Activated naive CD4-positive, alpha-beta T cell treated with anti-CD3 and anti-CD28 coated beads, Interleukin-2, amount 10 ng/mL, durations not matched to agents 7 days and 5 days (primary cell): ENCODE measurements around the gene SPRY2.

ENCODE experiments used
- CTCF ChIA-PET: fragments of 350-600 bp; sonication (Branson Sonifier 250); formaldehyde crosslinking; loops from one replicate; lab custom pipeline; 2021; ENCODE audit warnings: antibody characterized with exemption; lab: Charles Lee
- DNase-seq: peaks from one replicate; pipeline ENCODE4 v3.0.0-alpha.2; 2020
- H3K27ac Mint-ChIP-seq: one replicate; pipeline ENCODE4 v1.8.0; 2021; ENCODE audit warnings: mild to moderate bottlenecking, moderate library complexity, mixed read lengths
- H3K27me3 Mint-ChIP-seq: one replicate; pipeline ENCODE4 v1.8.0; 2021; ENCODE audit warnings: mild to moderate bottlenecking, mixed read lengths
- H3K36me3 Mint-ChIP-seq: one replicate; pipeline ENCODE4 v1.8.0; 2021; ENCODE audit warnings: mixed read lengths
- H3K4me1 Mint-ChIP-seq: one replicate; pipeline ENCODE4 v1.8.0; 2021; ENCODE audit warnings: mixed read lengths
- H3K4me3 Mint-ChIP-seq: one replicate; pipeline ENCODE4 v1.8.0; 2021; ENCODE audit warnings: mild to moderate bottlenecking, moderate library complexity, mixed read lengths
- H3K9me3 Mint-ChIP-seq: one replicate; pipeline ENCODE4 v1.8.0; 2021; ENCODE audit warnings: mixed read lengths

The SPRY2 gene

DNA sequence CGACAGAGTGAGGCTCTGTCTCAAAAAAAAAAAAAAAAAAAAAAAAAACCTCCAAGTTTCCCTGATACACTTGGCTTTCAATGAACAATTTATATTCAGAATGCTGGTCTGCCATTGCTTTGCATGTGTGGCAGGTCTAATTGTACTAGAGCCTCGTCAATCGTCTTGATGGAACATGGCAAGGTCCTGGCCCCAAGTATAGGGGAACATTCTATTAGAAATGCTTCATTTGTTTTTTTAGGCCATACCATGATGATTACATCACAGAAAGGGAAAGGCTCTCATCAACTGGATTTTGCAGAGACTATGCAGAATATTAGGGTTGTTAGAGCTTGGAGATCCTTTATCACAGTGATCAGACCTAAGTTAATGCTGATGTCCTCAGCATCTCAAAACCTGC, 28.0 kb downstream of the SPRY2 start:
- Mint-ChIP-seq H3K4me3 (no peak overlapping the region), H3K27me3 (no peaks in the 10 kb centered on the region), H3K27ac (no peak overlapping the region), H3K9me3 (no peaks in the 10 kb centered on the region), H3K36me3 (no peaks in the 10 kb centered on the region), H3K4me1 (no peaks in the 10 kb centered on the region)
- CTCF ChIA-PET: no interaction called here
- DNase-seq: no peak

DNA sequence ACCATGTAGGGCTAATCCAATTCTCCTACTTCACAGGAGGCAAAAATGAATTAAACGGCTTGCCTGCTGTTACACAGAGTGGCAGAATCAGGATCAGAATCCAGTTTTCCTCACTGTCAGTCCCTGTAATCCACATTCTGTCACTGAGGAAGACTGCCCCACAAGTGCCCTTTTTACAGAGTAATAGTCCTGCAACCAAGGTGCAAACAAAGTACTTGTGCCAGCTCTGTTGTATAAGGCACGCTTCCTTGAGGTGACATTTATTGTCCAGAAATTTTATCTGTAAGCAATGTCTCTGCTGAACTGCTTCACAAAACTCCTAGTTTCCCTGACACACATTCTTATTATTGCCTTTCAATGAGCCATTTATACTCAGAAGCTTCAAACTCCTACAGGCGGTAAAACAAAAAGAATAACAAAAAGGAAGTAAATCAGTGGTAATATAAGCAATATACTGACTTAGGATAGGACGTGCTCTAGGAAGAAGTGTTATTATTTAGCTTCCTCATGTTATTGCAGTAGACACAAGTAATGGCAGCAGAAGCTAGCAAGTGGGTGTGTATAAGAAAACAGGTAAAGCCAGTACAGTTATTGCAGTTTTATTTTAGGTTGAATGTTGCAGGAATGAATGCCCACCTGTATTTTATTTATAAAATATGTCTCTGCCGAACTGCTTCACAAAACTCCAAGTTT, 28.8 kb downstream of the SPRY2 start:
- Mint-ChIP-seq H3K27ac (no peak overlapping the region), H3K27me3 (no peaks in the 10 kb centered on the region), H3K36me3 (no peaks in the 10 kb centered on the region), H3K4me3 (no peak overlapping the region), H3K4me1 (no peaks in the 10 kb centered on the region), H3K9me3 (no peaks in the 10 kb centered on the region)
- no peak for DNase-seq
- CTCF ChIA-PET: no interaction called here

DNA sequence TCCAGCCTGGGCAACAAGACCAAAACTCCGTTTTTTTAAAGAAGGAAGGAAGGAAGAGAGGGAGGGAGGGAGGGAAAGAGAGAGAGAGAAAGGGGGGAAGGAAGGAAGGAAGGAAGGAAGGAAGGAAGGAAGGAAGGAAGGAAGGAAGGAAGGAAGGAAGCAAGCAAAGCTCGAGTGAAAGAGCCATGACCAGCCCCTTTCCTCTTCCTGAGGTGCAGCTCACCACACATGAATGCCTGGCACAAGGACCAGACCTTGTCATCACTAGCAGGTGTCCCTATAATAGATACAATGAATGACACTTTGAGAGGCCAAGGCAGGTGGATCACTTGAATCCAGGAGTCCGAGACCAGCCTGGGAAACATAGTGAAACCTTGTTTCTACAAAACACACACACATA, 31.0 kb downstream of the SPRY2 start:
- H3K36me3 Mint-ChIP-seq: no peaks in the 10 kb centered on the region
- H3K9me3 Mint-ChIP-seq: no peaks in the 10 kb centered on the region
- no peak overlapping the region for H3K4me3 Mint-ChIP-seq
- H3K27me3 Mint-ChIP-seq: no peaks in the 10 kb centered on the region
- CTCF ChIA-PET: no interaction called here
- no peaks in the 10 kb centered on the region for H3K4me1 Mint-ChIP-seq
- no peak overlapping the region for H3K27ac Mint-ChIP-seq
- no peak for DNase-seq

DNA sequence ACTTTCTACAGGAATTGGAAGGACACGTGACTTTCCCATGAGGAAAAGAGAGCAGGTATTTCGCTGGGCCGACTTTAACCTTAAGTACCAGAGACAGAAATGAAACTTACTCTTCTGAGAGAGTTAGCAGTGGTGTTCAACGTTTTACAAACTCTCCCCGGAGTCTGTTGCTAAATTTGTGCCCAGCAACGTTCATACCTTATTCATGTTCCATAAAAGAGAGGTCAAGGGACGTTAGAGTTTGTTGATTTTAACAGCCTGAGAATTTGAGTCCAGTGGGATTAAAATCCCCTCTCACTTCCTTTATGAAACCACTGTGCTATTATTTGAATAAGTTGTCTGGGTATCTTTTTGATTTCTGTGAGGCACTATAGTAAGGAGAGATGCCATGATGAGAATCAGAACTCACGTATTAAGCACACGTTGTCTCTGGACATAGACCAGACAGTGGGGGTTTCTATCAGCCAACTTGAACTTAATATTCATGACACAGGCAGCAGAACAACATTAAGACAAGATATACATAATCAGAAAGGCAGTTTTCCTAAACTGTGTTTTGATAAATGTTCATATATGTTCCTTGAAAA, 33.4 kb downstream of the SPRY2 start:
- Mint-ChIP-seq H3K4me1 (no peaks in the 10 kb centered on the region), H3K9me3 (peaks cover 5% of the 10 kb centered on the region), H3K36me3 (no peaks in the 10 kb centered on the region), H3K4me3 (no peak overlapping the region), H3K27me3 (no peaks in the 10 kb centered on the region), H3K27ac (no peak overlapping the region)
- CTCF ChIA-PET: no interaction called here
- DNase-seq: no peak

DNA sequence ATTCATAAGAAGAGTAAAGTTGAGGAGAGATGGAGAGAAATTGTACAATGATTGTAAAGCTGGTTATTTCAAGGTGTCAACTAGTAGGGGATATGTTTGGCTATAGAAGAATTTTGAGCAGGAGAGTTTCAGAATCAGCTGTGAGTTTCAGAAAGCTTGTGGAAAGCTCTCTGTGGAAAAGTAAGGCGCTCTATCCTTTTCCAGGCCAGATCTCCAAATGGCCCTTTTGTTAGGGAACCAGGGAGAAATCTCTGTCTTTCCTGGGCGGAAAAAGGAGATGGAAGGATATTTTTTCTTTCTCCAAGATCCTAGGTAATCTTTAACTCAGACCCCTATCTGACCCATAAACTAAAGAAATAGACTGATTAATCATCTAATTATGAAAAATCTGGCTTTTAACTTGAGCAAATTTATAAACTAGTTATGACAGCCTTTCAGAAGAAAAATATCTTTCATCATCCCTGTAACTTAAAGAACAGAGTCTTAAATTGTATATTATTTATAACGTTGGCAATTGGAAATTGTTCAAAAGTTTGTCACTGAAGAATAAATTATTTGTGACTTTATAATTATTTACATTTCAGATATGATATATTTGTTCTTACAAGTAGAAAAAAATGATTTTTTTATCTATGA, 34.5 kb downstream of the SPRY2 start:
- H3K9me3 Mint-ChIP-seq: peaks cover 5% of the 10 kb centered on the region
- no peak overlapping the region for H3K27ac Mint-ChIP-seq
- H3K27me3 Mint-ChIP-seq: no peaks in the 10 kb centered on the region

DNA sequence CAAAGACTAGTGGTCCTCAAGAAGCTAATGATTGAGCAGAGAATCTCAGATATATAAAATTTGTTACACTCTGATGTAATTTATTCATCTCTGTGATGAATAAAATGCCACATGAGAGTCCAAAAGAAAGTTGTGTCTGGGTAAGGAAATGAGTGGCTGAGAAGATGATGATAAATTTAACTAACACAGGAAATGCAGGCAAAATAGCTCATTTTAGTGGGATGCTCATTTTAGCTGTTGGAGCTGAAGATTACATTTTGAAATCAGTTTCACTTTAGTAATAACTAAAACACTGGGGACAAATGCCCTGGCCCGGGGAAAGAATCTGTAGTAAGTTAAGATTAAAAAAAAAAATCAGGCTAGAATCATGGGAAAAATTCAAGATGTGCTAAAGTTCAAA, 35.2 kb downstream of the SPRY2 start:
- no peak overlapping the region for H3K4me3 Mint-ChIP-seq
- no peaks in the 10 kb centered on the region for H3K4me1 Mint-ChIP-seq
- H3K27ac Mint-ChIP-seq: no peak overlapping the region
- CTCF ChIA-PET: no interaction called here
- H3K36me3 Mint-ChIP-seq: no peaks in the 10 kb centered on the region
- no peak for DNase-seq
- peaks cover 5% of the 10 kb centered on the region for H3K9me3 Mint-ChIP-seq
- no peaks in the 10 kb centered on the region for H3K27me3 Mint-ChIP-seq

More for the DNA sequence above, 34.5 kb downstream of the SPRY2 start:
- Mint-ChIP-seq H3K4me1 (no peaks in the 10 kb centered on the region), H3K36me3 (no peaks in the 10 kb centered on the region), H3K4me3 (no peak overlapping the region)
- CTCF ChIA-PET: no interaction called here
- DNase-seq: no peak

DNA sequence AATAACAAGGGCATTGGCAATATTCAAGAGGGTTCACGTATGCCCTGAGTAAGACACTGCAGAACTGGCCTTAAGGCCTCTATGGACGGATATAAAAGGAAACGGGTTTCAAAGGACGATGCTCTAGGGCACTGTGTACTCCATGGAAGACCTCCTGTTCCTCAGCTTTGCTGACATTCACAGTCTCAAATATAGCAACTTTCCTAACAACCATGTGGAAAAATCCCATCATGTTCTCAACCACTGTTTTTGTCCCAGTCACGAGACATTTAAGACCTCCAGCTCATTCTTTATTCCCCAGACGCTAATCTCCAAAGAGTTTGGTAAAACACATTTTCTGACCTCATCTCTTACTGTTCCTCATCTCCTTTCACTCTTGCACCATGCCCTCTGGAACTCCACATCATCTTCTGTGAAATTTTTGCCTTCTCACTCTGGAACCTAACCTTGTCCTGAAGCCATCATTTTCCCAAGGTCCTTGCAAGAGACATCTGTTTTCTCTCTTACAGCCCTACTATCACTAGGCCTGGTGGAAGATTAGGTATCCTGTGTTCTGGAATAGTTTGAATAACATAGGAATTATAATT, 37.6 kb downstream of the SPRY2 start:
- CTCF ChIA-PET: interaction anchor here (0.6 kb wide), 1 partner anchor 328 kb away, joined by 4 read pairs; no protein-coding TSS in a partner anchor
- Mint-ChIP-seq H3K27me3 (no peaks in the 10 kb centered on the region), H3K27ac (no peak overlapping the region), H3K4me1 (no peaks in the 10 kb centered on the region), H3K36me3 (no peaks in the 10 kb centered on the region), H3K9me3 (peaks cover 5% of the 10 kb centered on the region), H3K4me3 (no peak overlapping the region)
- DNase-seq: no peak

DNA sequence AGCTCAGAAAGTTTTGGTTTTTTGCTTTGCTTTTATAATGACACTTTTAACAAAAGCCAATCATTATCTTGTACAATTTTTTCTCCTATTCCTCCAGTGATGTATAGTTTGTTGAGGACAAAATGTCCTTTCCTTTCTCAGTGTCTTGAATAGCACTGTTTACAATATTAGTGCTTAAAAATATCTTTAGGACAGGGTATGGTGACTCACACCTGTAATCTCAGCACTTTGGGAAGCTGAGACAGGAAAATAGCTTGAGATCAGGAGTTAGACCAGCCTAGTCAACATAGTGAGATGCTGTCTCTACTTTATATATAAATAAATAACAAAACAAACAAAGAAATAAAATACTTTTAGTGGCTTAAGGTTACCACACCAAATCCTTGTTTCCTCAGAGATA, 41.9 kb downstream of the SPRY2 start:
- Mint-ChIP-seq H3K9me3 (peaks cover 5% of the 10 kb centered on the region), H3K36me3 (no peaks in the 10 kb centered on the region), H3K4me3 (no peak overlapping the region), H3K4me1 (no peaks in the 10 kb centered on the region), H3K27me3 (no peaks in the 10 kb centered on the region), H3K27ac (no peak overlapping the region)
- CTCF ChIA-PET: no interaction called here
- DNase-seq: no peak

DNA sequence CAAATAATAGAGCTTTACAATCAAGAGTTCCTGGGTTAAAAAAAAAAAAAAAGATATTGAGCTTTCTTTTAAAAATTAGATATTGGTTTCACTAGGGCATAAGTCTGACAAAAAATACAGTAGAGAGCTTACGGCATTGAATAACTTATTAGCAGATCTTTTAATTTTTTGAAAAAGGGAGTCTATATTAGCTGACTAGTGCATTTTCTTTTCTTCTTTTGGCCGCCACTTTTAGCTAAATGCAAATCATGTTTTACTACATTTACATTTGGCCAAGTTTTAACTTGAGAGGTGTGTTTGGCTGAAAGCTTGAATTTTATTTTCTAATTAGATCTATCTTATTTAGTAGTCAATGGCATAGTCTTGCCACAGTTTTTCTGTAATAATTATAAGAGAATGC, 43.4 kb downstream of the SPRY2 start:
- H3K4me1 Mint-ChIP-seq: no peaks in the 10 kb centered on the region
- no peak overlapping the region for H3K4me3 Mint-ChIP-seq
- CTCF ChIA-PET: no interaction called here
- DNase-seq: no peak
- H3K27me3 Mint-ChIP-seq: no peaks in the 10 kb centered on the region
- H3K36me3 Mint-ChIP-seq: no peaks in the 10 kb centered on the region
- H3K27ac Mint-ChIP-seq: no peak overlapping the region
- H3K9me3 Mint-ChIP-seq: no peaks in the 10 kb centered on the region

DNA sequence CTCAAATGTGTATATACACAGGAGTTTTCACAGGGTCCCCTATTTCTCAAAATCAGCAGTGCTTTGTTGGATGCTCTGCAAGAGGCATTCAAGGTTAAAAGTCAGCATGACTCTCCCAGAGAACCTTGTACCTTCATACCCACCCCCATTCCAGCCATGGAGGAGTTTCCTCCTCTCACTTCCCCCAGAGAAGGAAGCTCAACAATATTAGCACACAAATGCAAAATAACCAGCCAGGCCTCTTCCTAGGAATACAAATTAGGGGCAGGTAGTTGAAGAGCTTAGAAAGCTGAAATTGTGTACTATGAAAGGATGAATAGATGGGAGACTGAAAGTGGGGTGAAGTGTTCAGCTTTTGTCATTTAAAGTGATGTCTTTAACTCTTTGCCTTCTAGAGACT, 43.8 kb downstream of the SPRY2 start:
- Mint-ChIP-seq H3K27ac (no peak overlapping the region), H3K4me1 (no peaks in the 10 kb centered on the region), H3K4me3 (no peak overlapping the region), H3K36me3 (no peaks in the 10 kb centered on the region), H3K27me3 (no peaks in the 10 kb centered on the region), H3K9me3 (no peaks in the 10 kb centered on the region)
- CTCF ChIA-PET: no interaction called here
- DNase-seq: no peak

DNA sequence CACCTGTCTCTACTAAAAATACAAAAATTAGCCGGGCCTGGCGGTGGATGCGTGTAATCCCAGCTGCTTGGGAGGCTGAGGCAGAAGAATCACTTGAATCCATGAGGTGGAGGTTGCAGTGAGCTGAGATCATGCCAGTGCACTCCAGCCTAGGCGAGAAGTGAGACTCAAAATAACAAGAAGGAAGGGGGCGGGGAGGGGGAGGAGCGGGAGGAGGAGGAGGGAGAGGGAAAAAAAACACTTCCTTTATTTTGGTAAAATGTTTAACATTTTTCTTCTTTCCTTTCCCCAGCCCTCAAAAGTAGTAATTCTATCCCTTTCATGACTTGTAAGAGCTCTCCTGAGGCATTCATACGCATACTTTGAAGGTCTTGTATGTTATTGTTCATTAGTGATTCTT, 44.3 kb downstream of the SPRY2 start:
- H3K36me3 Mint-ChIP-seq: no peaks in the 10 kb centered on the region
- H3K27me3 Mint-ChIP-seq: no peaks in the 10 kb centered on the region
- CTCF ChIA-PET: no interaction called here
- H3K4me3 Mint-ChIP-seq: no peak overlapping the region
- DNase-seq: no peak
- no peaks in the 10 kb centered on the region for H3K9me3 Mint-ChIP-seq
- H3K4me1 Mint-ChIP-seq: no peaks in the 10 kb centered on the region
- no peak overlapping the region for H3K27ac Mint-ChIP-seq

DNA sequence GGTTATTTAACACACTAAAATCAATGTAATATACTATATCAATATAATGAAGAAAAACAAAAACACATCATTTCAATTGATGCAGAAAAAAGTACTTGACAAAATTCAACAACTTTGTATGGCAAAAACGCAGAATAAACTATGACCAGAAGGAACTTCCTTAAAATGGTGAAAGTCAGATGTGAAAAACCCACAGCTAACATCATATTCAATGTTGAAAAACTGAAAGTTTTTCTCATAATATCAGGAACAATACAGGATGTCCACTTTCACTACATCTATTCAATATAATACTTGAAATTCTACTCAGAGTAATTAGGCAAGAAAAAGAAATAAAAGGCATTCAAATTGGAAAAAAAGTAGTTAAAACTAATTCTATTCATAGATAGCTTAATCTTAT, 50.3 kb downstream of the SPRY2 start:
- H3K4me1 Mint-ChIP-seq: no peaks in the 10 kb centered on the region
- H3K27me3 Mint-ChIP-seq: no peaks in the 10 kb centered on the region
- H3K9me3 Mint-ChIP-seq: no peaks in the 10 kb centered on the region
- H3K36me3 Mint-ChIP-seq: no peaks in the 10 kb centered on the region
- no peak overlapping the region for H3K27ac Mint-ChIP-seq
- no peak overlapping the region for H3K4me3 Mint-ChIP-seq
- CTCF ChIA-PET: no interaction called here
- DNase-seq: no peak
